Upper lobe of left lung (tissue), 6 donors: ENCODE data around the gene CNTNAP2. TPM values are rescaled to one million over a fixed set of nuclear protein-coding genes. Genes with fewer than 3 reads are reported as not detected.

Source experiments
- ATAC-seq, 2 donors: fragments of 200-7000 bp; cut with Tn5 transposase; one replicate each; pipeline ENCODE4 v1.9.1; 2022; ENCODE audit warnings: mild to moderate bottlenecking in 2 of 2, moderate library complexity in 2 of 2; ENCODE audit not compliant: low FRiP score in 2 of 2
- DNase-seq, 2 donors: peaks; one replicate each; pipeline ENCODE4 v3.0.0-alpha.2; 2019 to 2020
- H3K27ac ChIP-seq, 4 donors: fragments of 200-600 bp; sonication (generic); one replicate each; pipeline ENCODE4 v1.5.1; 2016 to 2019
- H3K27me3 ChIP-seq, 4 donors: fragments of 200-600 bp; sonication (generic); one replicate each; pipeline ENCODE4 v1.5.1; 2017 to 2019
- H3K36me3 ChIP-seq, 4 donors: fragments of 200-600 bp; sonication (generic); one replicate each; pipeline ENCODE4 v1.5.1; 2016 to 2019
- H3K4me1 ChIP-seq, 4 donors: fragments of 200-600 bp; sonication (generic); one replicate each; pipeline ENCODE4 v1.5.1; 2018 to 2019
- H3K4me3 ChIP-seq, 4 donors: fragments of 200-600 bp; sonication (generic); one replicate each; pipeline ENCODE4 v1.5.1; 2017 to 2019; ENCODE audit warnings: mild to moderate bottlenecking in 2 of 4, moderate library complexity in 1 of 4
- H3K9me3 ChIP-seq, 4 donors: fragments of 200-600 bp; sonication (generic); one replicate each; pipeline ENCODE4 v1.5.1; 2018 to 2019
- CTCF ChIP-seq, 6 experiments: fragments of 450-650 bp in 4 of 6; fragments of 200-600 bp in 2 of 6; sonication (generic) in 2 of 6; IDR thresholded peaks; one replicate each; pipeline ENCODE4 v1.5.1; 2016 to 2019; ENCODE audit warnings: antibody characterized with exemption in 6 of 6
- EP300 ChIP-seq, 4 donors: sonication (generic); formaldehyde crosslinking; IDR thresholded peaks; one replicate each; pipeline ENCODE4 v1.5.1; 2017; ENCODE audit warnings: antibody characterized with exemption in 4 of 4, control low read depth in 2 of 4
- POLR2A ChIP-seq, 4 donors: fragments of 450-650 bp; IDR thresholded peaks; one replicate each; pipeline ENCODE4 v1.5.1; 2016 to 2017; ENCODE audit warnings: antibody characterized with exemption in 4 of 4, mild to moderate bottlenecking in 2 of 4
- POLR2AphosphoS5 ChIP-seq, 2 donors: sonication (generic); formaldehyde crosslinking; IDR thresholded peaks; one replicate each; pipeline ENCODE4 v1.5.1; 2017; ENCODE audit warnings: antibody characterized with exemption in 2 of 2
- WGBS, 2 donors: methylation state at CpG; one replicate each; pipeline ENCODE4 v1.1.5; 2017 to 2018; 5-methylcytosine and 5-hydroxymethylcytosine counted together
- total RNA-seq, 6 donors: library from RNA; depleted of rRNA in 4 of 6; stranded (reverse); fragments of >200 nt in 4 of 6; gene quantifications; one replicate each; pipeline versions ENCODE4 v1.1.0 to v1.2.1, GENCODE V29; 2016 to 2021
- donor health status: DM: no; HTN: no; CAD: no; lungs with moderate emphysema.
- donor health status: DM: no; HTN: yes; CAD: no; lungs with severe emphysema.

The CNTNAP2 gene
- total RNA-seq, 6 donors from 2014 or later: 0.06 to 1.0 (median 0.37) TPM

DNA sequence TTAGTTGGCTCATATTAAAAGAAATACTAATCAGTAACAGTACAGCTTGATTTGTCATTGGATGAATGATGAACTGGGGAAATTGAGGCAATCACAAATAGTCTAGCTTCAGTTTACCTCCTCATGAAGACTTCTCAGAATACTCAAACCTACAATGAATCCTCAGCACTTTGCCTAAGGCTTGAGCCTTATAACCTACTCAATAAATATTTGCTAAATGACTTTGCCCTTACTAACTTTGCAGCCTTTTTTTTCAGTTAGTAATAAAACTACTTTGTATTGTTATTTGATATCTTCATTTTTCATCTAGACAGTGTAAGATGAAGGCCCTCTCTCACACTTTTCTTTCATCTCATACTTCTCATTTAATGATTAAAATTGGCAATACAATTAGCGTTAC lies 1311.5 kb downstream of the CNTNAP2 start:
- no peaks in the 10 kb centered on the region for H3K36me3 ChIP-seq
- H3K4me1 ChIP-seq: no peaks in the 10 kb centered on the region
- H3K4me3 ChIP-seq: no peak overlapping the region
- no peaks in the 10 kb centered on the region for H3K27me3 ChIP-seq
- 95 to 97% methylated on average over 1 of the region's 1 CpG for WGBS, 2 donors
- DNase-seq (no peak), ATAC-seq (no peak)
- H3K9me3 ChIP-seq: no peaks in the 10 kb centered on the region
- TF ChIP-seq EP300 (IDR thresholded peaks at IDR 0.05) (no peak), POLR2A (IDR thresholded peaks at IDR 0.05) (no peak), POLR2AphosphoS5 (IDR thresholded peaks at IDR 0.05) (no peak), CTCF (IDR thresholded peaks at IDR 0.05) (no peak)
- H3K27ac ChIP-seq: no peak overlapping the region

DNA sequence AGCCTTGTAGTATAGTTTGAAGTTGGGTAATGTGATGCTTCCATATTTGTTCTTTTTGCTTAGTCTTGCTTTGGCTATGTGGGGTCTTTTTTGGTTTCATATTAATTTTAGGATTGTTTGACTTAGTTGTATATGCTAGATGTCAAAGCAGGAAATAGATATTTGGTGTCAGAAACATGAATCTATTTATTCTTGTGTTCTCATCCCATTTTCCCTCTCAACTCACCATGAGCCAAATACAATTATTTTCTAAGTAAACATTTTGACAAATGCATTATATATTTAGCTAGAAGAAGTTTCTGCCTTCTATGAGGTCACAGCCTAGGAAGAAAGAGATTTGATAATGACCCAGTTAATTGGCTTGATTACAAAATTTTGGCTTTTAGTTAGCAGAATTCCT lies 1313.4 kb downstream of the CNTNAP2 start:
- DNase-seq: no peak
- H3K27ac ChIP-seq: no peak overlapping the region
- no peaks in the 10 kb centered on the region for H3K4me1 ChIP-seq
- no peak for TF ChIP-seq CTCF (IDR thresholded peaks at IDR 0.05)
- TF ChIP-seq POLR2AphosphoS5 (IDR thresholded peaks at IDR 0.05): no peak
- no peak for TF ChIP-seq EP300 (IDR thresholded peaks at IDR 0.05)
- H3K27me3 ChIP-seq: no peaks in the 10 kb centered on the region
- no peak overlapping the region for H3K4me3 ChIP-seq
- no peak for ATAC-seq
- no peaks in the 10 kb centered on the region for H3K9me3 ChIP-seq
- H3K36me3 ChIP-seq: no peaks in the 10 kb centered on the region

DNA sequence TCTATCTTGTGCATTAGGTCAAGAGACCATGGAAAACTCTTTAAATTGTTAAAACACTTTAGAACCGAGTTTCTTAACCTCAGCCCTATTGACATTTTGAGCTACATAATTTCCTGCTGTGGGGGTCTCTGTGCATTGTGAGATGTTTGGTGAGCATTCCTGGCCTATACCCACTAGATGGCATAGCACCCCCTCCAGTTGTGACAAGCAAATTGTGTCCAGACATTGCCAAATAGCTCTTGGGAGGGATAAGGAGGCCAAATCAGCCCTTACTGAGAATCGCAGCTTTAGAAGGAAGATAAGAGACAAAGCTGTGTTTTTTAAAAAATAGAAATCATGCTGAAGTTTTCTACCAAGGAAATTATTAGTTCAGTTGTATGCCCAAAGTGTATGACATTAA lies 1315.5 kb downstream of the CNTNAP2 start:
- 37 to 50% methylated on average over 2 of the region's 2 CpGs for WGBS, 2 donors
- DNase-seq: no peak

GRCh38 chr7:147432576-147432975 lies 1316.0 kb downstream of the CNTNAP2 start:
- no peak overlapping the region for H3K27ac ChIP-seq
- no peaks in the 10 kb centered on the region for H3K9me3 ChIP-seq
- no peak for ATAC-seq
- no peak for DNase-seq
- 73 to 87% methylated on average over 1 of the region's 1 CpG for WGBS, 2 donors
- H3K4me3 ChIP-seq: no peak overlapping the region
- H3K27me3 ChIP-seq: no peaks in the 10 kb centered on the region
- TF ChIP-seq CTCF (IDR thresholded peaks at IDR 0.05) (no peak), POLR2AphosphoS5 (IDR thresholded peaks at IDR 0.05) (no peak), EP300 (IDR thresholded peaks at IDR 0.05) (no peak), POLR2A (IDR thresholded peaks at IDR 0.05) (no peak)
- H3K4me1 ChIP-seq: no peaks in the 10 kb centered on the region
- no peaks in the 10 kb centered on the region for H3K36me3 ChIP-seq

More for the DNA sequence above, 1315.5 kb downstream of the CNTNAP2 start:
- no peak for TF ChIP-seq CTCF (IDR thresholded peaks at IDR 0.05)
- TF ChIP-seq EP300 (IDR thresholded peaks at IDR 0.05): no peak
- TF ChIP-seq POLR2A (IDR thresholded peaks at IDR 0.05): no peak
- no peak for TF ChIP-seq POLR2AphosphoS5 (IDR thresholded peaks at IDR 0.05)
- ATAC-seq: no peak
- no peak overlapping the region for H3K27ac ChIP-seq
- H3K27me3 ChIP-seq: no peaks in the 10 kb centered on the region
- no peaks in the 10 kb centered on the region for H3K36me3 ChIP-seq
- no peaks in the 10 kb centered on the region for H3K9me3 ChIP-seq
- H3K4me1 ChIP-seq: no peaks in the 10 kb centered on the region
- H3K4me3 ChIP-seq: no peak overlapping the region

DNA sequence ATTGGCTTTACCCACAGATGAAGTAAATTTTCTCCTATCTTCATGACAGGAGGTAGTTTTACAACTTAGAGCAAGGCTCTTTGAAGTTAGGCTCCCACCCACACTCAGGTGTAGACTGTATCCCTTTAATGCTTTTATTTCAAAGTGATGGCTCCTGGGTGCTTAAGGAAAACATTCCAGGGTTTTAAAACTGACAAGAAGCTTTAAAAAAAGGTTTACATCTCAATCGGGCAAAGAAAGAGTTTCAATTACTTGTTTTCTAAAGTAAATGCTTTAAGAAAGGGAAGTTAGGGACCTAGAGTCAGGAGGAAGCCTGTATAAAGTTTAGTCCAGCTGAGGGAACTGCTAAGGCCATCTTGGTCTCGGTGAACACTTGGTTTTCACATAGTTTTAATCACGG lies 1320.1 kb downstream of the CNTNAP2 start:
- no peaks in the 10 kb centered on the region for H3K4me1 ChIP-seq
- no peaks in the 10 kb centered on the region for H3K36me3 ChIP-seq
- ATAC-seq (no peak), DNase-seq (no peak)
- no peak overlapping the region for H3K4me3 ChIP-seq
- H3K27ac ChIP-seq: no peak overlapping the region
- H3K27me3 ChIP-seq: no peaks in the 10 kb centered on the region
- TF ChIP-seq CTCF (IDR thresholded peaks at IDR 0.05) (no peak), POLR2AphosphoS5 (IDR thresholded peaks at IDR 0.05) (no peak)
- WGBS, 2 donors: 48 to 61% methylated on average over 3 of the region's 3 CpGs
- H3K9me3 ChIP-seq: no peaks in the 10 kb centered on the region
